ENCODE measurements around the gene MCM3AP.
A peak's percentile ranks its signal among the peaks of the same experiment; 100 is the strongest.

Gene MCM3AP

GRCh38 chr21:46284077-46284644 lies 1.2 kb downstream of the MCM3AP start:
- no peak for FAIRE-seq

DNA sequence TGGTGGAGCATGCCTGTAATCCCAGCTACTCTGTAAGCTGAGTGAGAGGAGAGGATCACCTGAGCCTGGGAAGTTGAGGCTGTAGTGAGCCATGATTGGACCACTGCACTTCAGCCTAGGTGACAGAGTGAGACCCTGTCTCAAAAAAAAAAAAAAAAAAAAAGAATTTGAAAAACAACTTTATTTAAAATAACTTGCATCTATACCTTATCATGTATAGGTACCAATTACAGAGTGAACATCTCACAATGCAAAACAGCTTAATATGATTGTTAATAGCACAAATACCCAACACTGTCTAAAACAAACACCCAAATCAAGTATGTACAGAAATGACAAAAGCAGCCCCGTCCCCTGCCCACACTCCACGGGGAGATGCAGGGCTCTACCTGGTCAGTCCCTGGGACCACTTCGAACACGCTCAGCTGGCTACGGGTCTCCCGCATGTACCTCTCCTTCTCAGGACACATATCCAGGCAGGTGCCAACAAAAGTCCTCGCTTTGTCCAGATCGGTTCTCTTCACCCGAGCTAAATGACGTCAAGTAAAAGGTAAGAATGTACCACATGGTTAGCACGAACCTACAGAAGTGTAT lies 10.5 kb downstream of the MCM3AP start:
- DNase-seq (ENCODE audit: extremely low spot score, insufficient read length, low read depth) (no peak), FAIRE-seq (no peak)

More at GRCh38 chr21:46284077-46284644, 1.2 kb downstream of the MCM3AP start:
- no peak for DNase-seq (ENCODE audit: extremely low spot score, insufficient read length, low read depth)

DNA sequence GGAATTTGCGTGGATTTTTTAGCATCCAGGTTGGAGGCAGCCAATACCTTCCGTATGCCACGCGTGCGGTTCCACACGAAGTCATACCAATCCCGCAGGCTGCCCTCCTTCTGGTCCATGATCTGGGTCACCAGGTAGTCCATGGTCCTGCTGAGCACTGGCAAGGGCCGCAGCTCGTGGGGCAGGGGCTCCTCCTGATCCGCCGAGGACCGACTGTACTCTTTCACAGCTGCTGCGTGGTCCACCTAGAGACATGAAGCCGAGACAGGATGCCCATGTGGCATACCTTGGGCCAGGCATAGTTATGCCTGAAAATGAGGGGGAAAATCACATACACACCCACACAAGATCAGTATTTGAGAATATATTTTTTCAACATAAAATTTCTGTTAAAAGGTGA lies 12.1 kb downstream of the MCM3AP start:
- FAIRE-seq (no peak), DNase-seq (ENCODE audit: extremely low spot score, insufficient read length, low read depth) (no peak)

- no peak for FAIRE-seq
- DNase-seq (ENCODE audit: extremely low spot score, insufficient read length, low read depth), result no peak
Measured at GRCh38 chr21:46269466-46269865, 15.9 kb downstream of the MCM3AP start.

DNA sequence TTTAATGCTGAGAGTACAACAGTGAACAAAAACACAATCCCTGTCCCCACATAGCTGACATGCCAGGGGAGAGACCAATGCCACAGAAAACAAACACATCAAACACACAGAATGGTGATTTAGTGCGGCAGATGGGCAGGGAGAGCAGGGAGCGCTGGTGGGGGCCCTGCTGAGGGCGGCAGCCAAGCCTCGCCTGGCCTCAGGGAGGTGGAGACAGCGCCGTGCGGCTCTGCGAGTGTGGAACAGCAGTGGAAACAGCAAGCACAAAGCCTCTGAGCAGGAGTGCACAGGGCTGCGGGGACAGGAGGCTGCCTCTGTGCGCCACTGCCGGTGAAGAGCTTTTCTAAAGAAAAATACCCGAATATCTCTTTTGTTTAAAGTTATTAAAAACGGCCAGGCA lies 17.0 kb downstream of the MCM3AP start:
- no peak for FAIRE-seq
- no peak for DNase-seq (ENCODE audit: extremely low spot score, insufficient read length, low read depth)

GRCh38 chr21:46266946-46267345 lies 18.5 kb downstream of the MCM3AP start:
- no peak for FAIRE-seq
- no peak for DNase-seq (ENCODE audit: extremely low spot score, insufficient read length, low read depth)

- FAIRE-seq (no peak), DNase-seq (ENCODE audit: extremely low spot score, insufficient read length, low read depth) (no peak)
Measured at GRCh38 chr21:46265736-46266525, 19.5 kb downstream of the MCM3AP start.

DNA sequence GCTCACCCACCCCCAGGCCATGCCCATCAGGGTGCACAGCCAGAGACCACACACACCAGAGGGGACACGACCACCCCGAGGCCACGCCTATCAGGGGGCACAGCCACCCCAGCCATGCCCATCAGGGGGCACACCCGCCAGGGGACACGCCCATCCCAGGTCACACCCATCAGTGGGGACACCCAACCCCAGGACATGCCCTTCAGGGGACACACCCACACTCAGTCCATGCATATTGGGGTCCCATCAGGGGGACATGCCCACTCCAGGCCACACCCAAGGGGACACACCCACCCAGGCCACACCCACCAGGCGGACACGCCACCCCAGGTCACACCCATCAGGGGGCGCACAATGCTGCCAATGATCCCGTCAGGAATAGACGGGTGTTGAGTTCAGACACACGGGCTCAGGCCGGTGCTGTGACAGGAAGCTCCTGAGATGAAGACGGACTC lies 20.7 kb downstream of the MCM3AP start:
- FAIRE-seq, result no peak

DNA sequence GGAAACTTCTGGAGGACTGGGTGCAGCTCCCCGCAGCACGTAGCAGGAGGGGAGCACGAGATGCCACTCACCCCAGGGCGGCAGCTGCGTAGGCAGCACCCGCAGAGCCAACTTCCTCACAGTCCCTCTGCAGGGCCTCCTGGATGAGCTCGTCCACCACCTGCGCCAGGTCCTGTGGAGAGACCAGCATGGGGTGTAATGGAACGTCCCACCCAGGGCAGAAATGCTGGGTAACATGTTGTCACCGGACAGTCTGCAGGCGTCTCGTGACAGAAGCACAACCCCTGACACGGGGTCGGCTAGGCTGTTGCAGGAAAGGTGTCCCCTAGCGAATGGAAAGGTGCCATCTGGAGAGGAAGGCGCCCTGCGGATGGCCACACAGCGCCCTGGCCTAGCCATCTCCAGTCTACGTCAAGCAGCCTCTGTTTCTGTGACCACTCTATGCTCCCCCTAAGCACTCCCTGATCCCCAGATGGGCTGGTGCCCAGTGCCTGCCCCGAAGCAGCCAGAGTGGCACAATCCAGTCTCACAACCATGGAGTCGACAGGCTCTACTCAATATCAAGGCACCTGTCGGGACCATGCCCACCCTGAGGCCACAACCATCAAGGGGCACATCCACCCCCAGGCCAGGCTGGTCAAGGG lies 21.2 kb downstream of the MCM3AP start:
- no peak for DNase-seq (ENCODE audit: extremely low spot score, insufficient read length, low read depth)
- no peak for FAIRE-seq

More for the DNA sequence above, 20.7 kb downstream of the MCM3AP start:
- DNase-seq (ENCODE audit: extremely low spot score, insufficient read length, low read depth), result no peak

DNA sequence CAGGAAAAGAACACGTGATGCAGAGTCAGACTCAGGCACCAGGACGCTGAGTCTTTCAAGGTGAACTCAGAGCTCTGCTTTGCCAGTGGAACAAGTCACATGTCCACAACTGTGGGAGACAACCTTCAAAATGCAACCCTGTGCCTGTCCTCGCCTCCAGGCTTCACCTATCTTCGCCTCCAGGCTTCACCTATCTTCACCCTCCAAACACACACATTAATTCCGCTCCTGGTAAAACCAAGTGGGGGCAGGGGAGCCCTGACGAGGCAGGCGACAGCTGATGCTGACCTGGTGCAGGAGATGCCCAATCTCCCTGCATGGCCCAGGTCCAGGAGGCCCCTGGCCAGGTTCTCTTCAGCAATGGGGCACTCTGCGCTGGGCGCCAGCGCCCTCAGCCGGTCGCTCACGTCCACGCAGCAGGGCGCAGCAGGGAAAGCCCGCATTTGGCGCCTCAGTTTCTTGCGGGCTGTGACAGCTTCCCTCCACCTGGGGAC lies 28.9 kb downstream of the MCM3AP start:
- DNase-seq (ENCODE audit: extremely low spot score, insufficient read length, low read depth) (no peak), FAIRE-seq (no peak)

DNA sequence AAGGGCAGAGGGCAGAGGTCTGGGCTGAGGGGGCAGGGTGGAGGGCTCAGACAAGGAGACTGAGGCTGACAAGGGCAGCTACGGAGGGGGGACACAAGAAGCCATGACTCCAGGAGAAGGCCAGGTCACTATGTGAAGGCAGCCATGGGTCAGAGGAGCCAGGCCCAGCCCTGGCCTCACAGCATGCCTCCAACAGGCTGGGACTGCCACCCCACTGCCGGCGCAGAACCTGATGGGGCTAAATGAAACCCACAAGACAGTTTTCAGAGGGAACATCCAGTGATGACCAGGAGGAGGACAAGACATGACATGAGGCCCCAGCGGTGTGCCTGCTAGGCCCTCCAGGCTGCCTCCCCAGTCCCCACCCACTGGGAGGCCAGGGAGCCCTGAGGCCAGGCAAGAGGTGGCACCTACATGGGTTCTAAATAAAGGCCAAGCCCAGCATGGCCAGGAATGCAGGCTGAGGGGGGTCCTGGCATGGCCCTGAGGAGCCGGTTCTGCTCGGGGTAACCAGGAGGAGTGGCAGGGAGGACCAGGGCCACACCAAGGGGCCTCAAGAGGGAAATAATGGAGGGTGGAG lies 29.6 kb downstream of the MCM3AP start:
- DNase-seq (ENCODE audit: extremely low spot score, insufficient read length, low read depth) (no peak), FAIRE-seq (no peak)

DNA sequence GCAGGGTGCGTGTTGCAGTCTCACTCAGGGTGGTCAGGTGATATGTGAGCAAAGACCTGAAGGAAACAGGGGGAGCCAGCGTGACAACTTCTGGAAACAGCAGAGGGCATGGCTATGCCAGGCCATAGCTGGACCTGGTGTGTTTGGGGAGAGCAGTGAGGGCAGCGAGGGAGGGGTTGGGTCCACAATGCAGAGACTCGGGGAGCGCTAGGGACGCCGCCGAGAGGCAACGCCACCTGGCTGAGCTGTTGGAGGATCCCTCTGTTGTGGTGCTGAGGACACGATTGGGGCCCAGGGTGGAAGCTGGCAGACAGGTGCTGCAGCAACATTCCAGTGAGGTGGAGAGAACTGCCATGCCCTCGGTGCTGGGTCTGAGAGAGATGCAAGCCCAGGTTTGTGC lies 30.2 kb downstream of the MCM3AP start:
- DNase-seq (ENCODE audit: extremely low spot score, insufficient read length, low read depth) (no peak), FAIRE-seq (no peak)

DNA sequence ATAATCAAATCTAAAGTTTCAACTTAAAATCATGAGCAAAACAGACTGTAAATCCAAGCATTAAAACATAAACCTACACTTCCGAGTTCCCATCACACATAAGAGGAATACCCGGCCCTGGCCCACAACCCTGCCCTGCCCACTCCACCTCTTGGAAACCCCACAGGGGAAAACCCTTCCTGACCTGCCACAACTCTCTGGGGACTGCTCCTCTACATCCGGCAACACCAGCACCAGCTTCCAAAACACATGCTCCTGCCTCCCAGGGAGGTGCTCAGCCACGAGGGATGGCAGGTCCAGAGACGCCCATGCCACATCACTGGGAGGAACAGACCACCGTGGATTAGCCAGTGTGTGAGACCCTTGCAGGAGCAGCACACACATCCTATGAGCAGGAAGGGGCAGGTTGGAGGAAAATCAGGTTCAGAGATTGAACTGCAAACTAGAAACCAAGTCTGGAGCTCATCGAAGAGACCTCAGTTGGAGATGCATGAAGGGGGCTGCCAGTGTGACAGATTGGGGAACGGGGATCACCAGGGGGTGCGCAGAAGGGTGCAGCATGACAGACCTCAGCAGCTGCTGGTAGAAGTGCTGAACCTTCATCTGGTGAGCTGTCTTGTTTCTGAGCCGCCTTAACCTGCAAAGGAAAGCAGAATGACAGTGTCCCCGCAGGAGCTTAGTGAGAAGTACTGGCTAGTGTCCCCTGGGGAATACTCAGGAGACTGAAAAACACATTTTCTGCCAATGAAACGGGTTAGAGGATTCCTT lies 31.0 kb downstream of the MCM3AP start:
- peak; percentile 61 for FAIRE-seq
- peak; percentile 44 for DNase-seq (ENCODE audit: extremely low spot score, insufficient read length, low read depth)

DNA sequence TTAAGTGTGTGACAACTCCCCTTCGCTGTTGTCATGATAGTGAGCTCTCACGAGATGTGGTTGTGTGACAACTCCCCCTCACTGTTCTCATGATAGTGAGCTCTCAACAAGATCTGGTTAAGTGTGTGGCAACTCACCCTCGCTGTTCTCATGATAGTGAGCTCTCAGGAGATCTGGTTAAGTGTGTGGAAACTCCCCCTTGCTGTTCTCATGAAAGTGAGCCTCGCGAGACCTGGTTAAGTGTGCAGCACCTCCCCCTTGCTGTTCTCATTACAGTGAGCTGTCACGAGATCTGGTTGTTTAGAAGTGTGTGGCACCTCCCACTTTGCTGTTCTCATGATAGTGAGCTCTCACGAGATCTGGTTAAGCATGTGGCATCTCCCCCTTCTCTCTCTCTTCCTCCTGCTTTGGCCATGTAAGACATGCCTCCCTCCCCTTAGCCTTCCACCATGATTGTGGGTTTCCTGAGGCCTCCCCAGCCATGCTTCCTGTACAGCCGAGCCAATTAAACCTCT lies 31.7 kb downstream of the MCM3AP start:
- DNase-seq (ENCODE audit: extremely low spot score, insufficient read length, low read depth) (no peak), FAIRE-seq (peak; percentile 84)

DNA sequence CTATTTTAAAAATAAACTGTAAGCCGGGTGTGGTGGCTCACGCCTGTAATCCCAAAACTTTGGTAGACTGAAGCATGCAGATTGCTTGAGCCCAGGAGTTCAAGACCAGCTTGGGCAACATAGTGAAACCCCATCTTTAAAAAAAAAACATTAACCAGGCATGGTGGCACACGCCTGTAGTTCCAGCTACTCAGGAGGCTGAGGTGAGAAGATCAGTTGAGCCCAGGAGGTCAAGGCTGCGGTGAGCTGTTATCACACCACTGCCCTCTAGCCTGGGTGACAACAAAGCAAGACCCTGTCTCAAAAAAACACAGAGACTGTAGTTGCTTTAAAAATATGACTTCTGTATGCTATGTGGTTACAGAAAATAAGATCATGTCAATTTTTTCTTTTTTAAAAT lies 32.6 kb downstream of the MCM3AP start:
- no peak for FAIRE-seq
- DNase-seq (ENCODE audit: extremely low spot score, insufficient read length, low read depth), result no peak

DNA sequence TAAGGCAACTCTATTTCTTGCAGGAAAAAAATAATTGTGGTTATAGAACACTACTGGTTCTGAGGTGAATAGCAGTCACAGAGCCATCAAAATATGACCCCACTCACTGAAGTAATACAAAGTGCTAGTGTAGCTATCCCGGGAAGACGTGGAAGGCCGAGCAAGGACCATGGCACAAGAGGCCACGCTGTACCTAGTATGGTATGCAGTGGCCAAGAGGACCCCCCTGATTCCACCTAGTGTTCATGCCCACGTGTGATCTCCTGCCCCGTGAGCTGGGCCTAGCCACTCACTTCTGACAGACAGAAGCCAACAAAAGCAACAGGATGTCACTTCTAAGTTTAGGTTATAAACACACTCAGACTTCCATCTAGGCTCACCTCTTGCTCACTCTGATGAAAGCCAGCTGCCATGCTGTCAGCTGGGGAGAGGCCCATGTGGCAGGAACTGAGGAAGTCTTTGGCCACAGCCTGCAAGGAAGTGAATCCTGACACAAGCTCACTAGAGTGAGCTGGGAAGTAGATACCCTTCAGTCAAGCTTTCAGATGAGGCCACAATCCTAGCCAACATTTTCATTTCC lies 35.2 kb downstream of the MCM3AP start:
- FAIRE-seq, result no peak
- DNase-seq (ENCODE audit: extremely low spot score, insufficient read length, low read depth), result no peak

GRCh38 chr21:46248827-46249226 lies 36.6 kb downstream of the MCM3AP start:
- no peak for FAIRE-seq
- no peak for DNase-seq (ENCODE audit: extremely low spot score, insufficient read length, low read depth)

- FAIRE-seq, result no peak
Measured at GRCh38 chr21:46248422-46248782, 37.0 kb downstream of the MCM3AP start.

More at GRCh38 chr21:46248422-46248782, 37.0 kb downstream of the MCM3AP start:
- no peak for DNase-seq (ENCODE audit: extremely low spot score, insufficient read length, low read depth)
